Muscle of leg (tissue), 11 donors: ENCODE data around the gene ERVMER34-1. TPM values are rescaled to one million over a fixed set of nuclear protein-coding genes. Genes with fewer than 3 reads are reported as not detected.

Experiments
- DNase-seq: peaks from one replicate; pipeline ENCODE4 v3.0.0; 2013
- H3K27ac ChIP-seq: one replicate; pipeline ENCODE4 v1.5.1; 2013; ENCODE audit warnings: mild to moderate bottlenecking, low read length, control low read depth
- H3K27me3 ChIP-seq: one replicate; pipeline ENCODE4 v1.6.1; 2013; ENCODE audit warnings: low read length; ENCODE audit not compliant: control insufficient read depth, insufficient read depth
- H3K36me3 ChIP-seq: one replicate; pipeline ENCODE4 v1.6.1; 2013; ENCODE audit warnings: low read length; ENCODE audit not compliant: control insufficient read depth, insufficient read depth
- H3K4me1 ChIP-seq: one replicate; pipeline ENCODE4 v1.6.1; 2013; ENCODE audit warnings: low read length; ENCODE audit not compliant: control insufficient read depth, insufficient read depth
- H3K4me3 ChIP-seq: one replicate; pipeline ENCODE4 v1.5.1; 2013; ENCODE audit warnings: low read length, control low read depth
- H3K9me3 ChIP-seq: replicated peaks from 2 replicates; pipeline ENCODE4 v1.6.1; 2013; ENCODE audit warnings: low read depth, low read length; ENCODE audit not compliant: control insufficient read depth
- WGBS: methylation state at CpG from one replicate; pipeline ENCODE4 v1.1.5; 2013; ENCODE audit warnings: missing lambda C conversion rate; ENCODE audit not compliant: insufficient coverage; 5-methylcytosine and 5-hydroxymethylcytosine counted together
- polyA plus RNA-seq, 8 donors: library from polyadenylated mRNA; unstranded; fragments of 120-200 nt; gene quantifications; one replicate each; pipeline versions ENCODE4 v1.2.1 to v1.2.3, GENCODE V29; 2013; ENCODE audit warnings: inconsistent platforms in 1 of 8, low replicate concordance in 1 of 8; ENCODE audit not compliant: insufficient read length in 8 of 8, insufficient read depth in 1 of 8
- total RNA-seq: library from RNA; stranded (reverse); fragments of 120-200 nt; gene quantifications from one replicate; pipeline ENCODE4 v1.2.4, GENCODE V29; 2013

Gene ERVMER34-1
- total and polyA plus RNA-seq, 9 donors: 0.35 to 0.92 (median 0.69) TPM

DNA sequence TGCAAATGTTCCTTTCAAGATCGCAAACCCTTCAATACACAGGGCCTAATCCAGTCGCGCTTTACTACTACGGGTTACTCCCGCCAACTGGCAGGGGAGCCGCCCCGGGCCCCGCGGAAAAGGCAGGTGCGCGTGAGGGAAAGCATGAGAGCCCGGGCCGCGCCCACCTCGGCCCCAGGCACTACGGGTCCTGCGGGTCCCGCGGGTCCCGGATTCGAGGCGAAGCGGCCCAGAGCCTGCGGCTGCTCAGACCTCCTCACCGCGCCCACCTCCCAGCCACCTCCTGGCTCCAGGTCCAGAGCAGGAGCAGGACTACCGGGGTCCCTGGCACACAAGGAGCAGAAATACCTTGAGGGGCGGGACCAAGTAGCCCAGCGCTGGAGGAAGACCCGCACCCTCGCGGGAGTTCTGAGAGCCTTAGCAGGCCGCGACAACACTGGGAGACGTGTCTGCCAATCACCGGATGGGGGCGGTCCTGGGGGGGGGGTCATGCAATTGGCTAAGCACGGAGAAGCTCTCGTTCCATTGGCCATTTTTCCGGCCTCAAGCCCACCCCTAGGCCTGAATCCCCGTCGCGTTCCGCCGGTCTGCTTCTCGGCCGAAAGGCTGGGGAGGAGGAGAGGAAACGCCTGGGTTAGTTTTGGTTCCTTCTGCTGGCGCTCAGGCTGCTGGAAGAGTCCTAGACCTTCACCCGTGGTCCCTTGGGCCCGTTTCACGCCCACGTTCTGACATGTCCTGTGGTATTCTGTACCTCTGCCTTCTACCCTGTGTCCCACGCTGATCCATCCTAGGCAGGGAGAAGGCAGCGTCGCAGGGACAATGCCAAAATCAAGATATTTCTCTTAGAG lies 29.0 kb downstream of the ERVMER34-1 start:
- 0% methylated on average over 41 of the region's 56 CpGs for WGBS
- no peaks in the 10 kb centered on the region for H3K27me3 ChIP-seq
- peaks cover 3% of the 10 kb centered on the region for H3K4me1 ChIP-seq
- peak overlapping the region; percentile 82 for H3K4me3 ChIP-seq
- no peaks in the 10 kb centered on the region for H3K9me3 ChIP-seq
- H3K36me3 ChIP-seq: no peaks in the 10 kb centered on the region
- peak; percentile 99 for DNase-seq
- H3K27ac ChIP-seq: peak overlapping the region; percentile 90

DNA sequence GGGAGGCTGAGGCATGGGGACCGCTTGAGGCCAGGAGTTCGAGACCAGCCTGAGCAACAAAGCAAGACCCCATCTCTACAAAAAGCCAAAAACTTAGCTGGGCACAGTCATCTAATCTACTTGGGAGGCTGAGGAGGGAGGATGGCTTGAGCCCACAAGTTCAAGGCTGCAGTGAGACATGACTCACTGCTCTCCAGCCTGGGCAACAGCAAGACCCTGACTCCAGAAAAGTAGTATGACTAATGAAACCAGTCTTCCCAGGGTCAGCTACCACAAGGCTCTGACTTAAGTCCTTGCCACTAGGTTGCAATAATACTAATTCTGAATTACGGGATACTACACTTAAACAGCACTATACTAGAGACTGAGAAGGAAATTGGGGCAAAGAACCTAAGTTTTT lies 33.1 kb downstream of the ERVMER34-1 start:
- no peak for DNase-seq
- Histone ChIP-seq H3K4me3 (no peak overlapping the region), H3K36me3 (peaks cover 25% of the 10 kb centered on the region), H3K4me1 (peaks cover 11% of the 10 kb centered on the region), H3K27ac (no peak overlapping the region), H3K27me3 (no peaks in the 10 kb centered on the region), H3K9me3 (no peaks in the 10 kb centered on the region)
- no CpG with 5 or more reads among the region's 3 CpGs for WGBS

- Histone ChIP-seq H3K27me3 (peaks cover 2% of the 10 kb centered on the region), H3K27ac (no peak overlapping the region), H3K36me3 (peaks cover 25% of the 10 kb centered on the region), H3K4me1 (peaks cover 18% of the 10 kb centered on the region), H3K4me3 (no peak overlapping the region), H3K9me3 (no peaks in the 10 kb centered on the region)
- 79% methylated on average over 2 of the region's 6 CpGs for WGBS
- no peak for DNase-seq
Observed at GRCh38 chr4:52716364-52717151, 34.7 kb downstream of the ERVMER34-1 start.

GRCh38 chr4:52715914-52716313 lies 35.3 kb downstream of the ERVMER34-1 start:
- no CpG with 5 or more reads among the region's 3 CpGs for WGBS
- H3K27ac ChIP-seq: no peak overlapping the region
- H3K36me3 ChIP-seq: peaks cover 25% of the 10 kb centered on the region

DNA sequence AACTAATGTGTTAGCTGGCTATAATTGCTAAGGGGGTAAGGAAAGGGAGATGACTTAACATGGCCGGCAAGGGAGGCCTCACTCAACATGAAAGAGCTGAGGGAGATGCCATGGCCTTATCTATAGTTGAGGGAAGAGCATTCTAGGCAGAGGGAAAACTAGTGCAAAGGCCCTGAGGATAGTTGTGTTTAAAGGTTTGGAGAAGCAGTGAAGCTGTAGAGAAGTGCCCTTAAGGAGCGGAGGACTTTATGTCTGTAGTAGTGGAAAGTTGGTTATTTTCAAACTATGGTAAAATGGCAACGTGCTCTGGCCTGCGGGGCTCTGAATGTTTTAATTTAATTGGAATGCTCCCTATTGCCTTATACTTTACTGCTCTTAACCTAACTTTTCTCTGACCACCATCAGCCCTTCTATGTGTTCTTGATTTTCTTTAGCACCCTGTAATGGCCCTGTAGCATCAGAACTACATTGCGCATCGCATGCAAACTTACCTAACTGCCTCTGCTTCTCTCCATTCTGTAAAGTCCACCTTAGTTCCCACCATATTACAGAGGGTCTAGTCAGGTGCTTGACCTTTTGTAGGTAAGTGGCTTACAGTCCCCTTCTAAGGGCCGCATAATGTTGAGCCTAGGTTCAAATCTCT lies 35.8 kb downstream of the ERVMER34-1 start:
- no peak overlapping the region for H3K27ac ChIP-seq
- 79% methylated on average over 2 of the region's 7 CpGs for WGBS
- H3K36me3 ChIP-seq: peaks cover 25% of the 10 kb centered on the region
- H3K4me3 ChIP-seq: no peak overlapping the region
- H3K4me1 ChIP-seq: peaks cover 18% of the 10 kb centered on the region
- H3K27me3 ChIP-seq: peaks cover 2% of the 10 kb centered on the region
- no peak for DNase-seq
- no peaks in the 10 kb centered on the region for H3K9me3 ChIP-seq

More at GRCh38 chr4:52715914-52716313, 35.3 kb downstream of the ERVMER34-1 start:
- Histone ChIP-seq H3K4me1 (peaks cover 18% of the 10 kb centered on the region), H3K9me3 (no peaks in the 10 kb centered on the region), H3K27me3 (peaks cover 2% of the 10 kb centered on the region), H3K4me3 (no peak overlapping the region)
- DNase-seq: no peak

- peaks cover 18% of the 10 kb centered on the region for H3K4me1 ChIP-seq
- H3K27me3 ChIP-seq: peaks cover 2% of the 10 kb centered on the region
- H3K9me3 ChIP-seq: no peaks in the 10 kb centered on the region
- 70% methylated on average over 2 of the region's 4 CpGs for WGBS
- H3K27ac ChIP-seq: no peak overlapping the region
- H3K36me3 ChIP-seq: peaks cover 25% of the 10 kb centered on the region
- no peak overlapping the region for H3K4me3 ChIP-seq
- no peak for DNase-seq
Observed at GRCh38 chr4:52714597-52715254, 36.5 kb downstream of the ERVMER34-1 start.

GRCh38 chr4:52713456-52713937 lies 37.7 kb downstream of the ERVMER34-1 start:
- peaks cover 25% of the 10 kb centered on the region for H3K36me3 ChIP-seq
- peaks cover 18% of the 10 kb centered on the region for H3K4me1 ChIP-seq
- H3K27ac ChIP-seq: no peak overlapping the region
- peak; percentile 8 for DNase-seq
- WGBS: 30% methylated on average over 5 of the region's 12 CpGs
- H3K9me3 ChIP-seq: no peaks in the 10 kb centered on the region
- H3K27me3 ChIP-seq: peaks cover 2% of the 10 kb centered on the region
- H3K4me3 ChIP-seq: peak overlapping the region; percentile 77

GRCh38 chr4:52712251-52713130 lies 38.7 kb downstream of the ERVMER34-1 start:
- H3K4me1 ChIP-seq: peaks cover 18% of the 10 kb centered on the region

DNA sequence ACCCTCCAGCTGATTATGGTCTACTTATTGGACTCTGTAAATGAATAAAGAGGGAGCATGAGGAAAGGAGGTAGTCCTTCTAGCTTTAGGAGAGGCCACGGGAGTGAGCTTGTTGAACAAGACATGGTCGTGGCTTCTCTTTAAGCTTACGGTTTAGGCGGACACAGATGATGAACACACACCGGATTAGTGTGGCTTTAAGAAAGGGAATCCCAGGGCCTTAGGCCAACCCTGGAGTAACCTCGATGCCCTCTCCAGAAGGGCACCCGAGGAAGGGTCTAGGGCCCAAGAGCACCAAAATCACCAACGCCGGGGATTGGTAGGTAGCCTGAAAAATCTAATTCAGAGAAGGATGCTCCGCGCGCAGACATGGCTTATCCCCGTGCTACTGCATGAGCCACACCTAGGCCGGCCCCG lies 39.4 kb downstream of the ERVMER34-1 start:
- H3K27ac ChIP-seq: peak overlapping the region; percentile 47
- WGBS: 14% methylated on average over 14 of the region's 15 CpGs

More at GRCh38 chr4:52712251-52713130, 38.7 kb downstream of the ERVMER34-1 start:
- Histone ChIP-seq H3K36me3 (peaks cover 25% of the 10 kb centered on the region), H3K27me3 (peaks cover 2% of the 10 kb centered on the region), H3K9me3 (no peaks in the 10 kb centered on the region), H3K27ac (peak overlapping the region; percentile 79), H3K4me3 (peak overlapping the region; percentile 77)
- WGBS: under 1% methylated on average over 80 of the region's 87 CpGs
- DNase-seq: peak; percentile 99

More for the DNA sequence above, 39.4 kb downstream of the ERVMER34-1 start:
- DNase-seq: no peak
- Histone ChIP-seq H3K27me3 (peaks cover 2% of the 10 kb centered on the region), H3K36me3 (peaks cover 25% of the 10 kb centered on the region), H3K4me3 (peak overlapping the region; percentile 77), H3K4me1 (peaks cover 18% of the 10 kb centered on the region), H3K9me3 (no peaks in the 10 kb centered on the region)
